Embryonic facial prominence (tissue), 1 donor: Measurements from ENCODE around the gene DBNDD1.
"Not testable (repeated sequence)": the region's sequence is repeated elsewhere in the genome, so short reads cannot be mapped to it uniquely, and the experiment has no call there.

ENCODE experiments used
- DNase-seq: peaks from one replicate; pipeline ENCODE4 v3.0.0-alpha.2; 2016; ENCODE audit errors: extremely low spot score

The DBNDD1 gene

GRCh38 chr16:90011508-90011819 is 7.8 kb downstream of the DBNDD1 start:
- no peak for DNase-seq

GRCh38 chr16:90010676-90011507 is 8.4 kb downstream of the DBNDD1 start:
- DNase-seq = no peak

- DNase-seq = no peak
Measured at GRCh38 chr16:90009172-90009899, 9.9 kb downstream of the DBNDD1 start.

GRCh38 chr16:90008708-90009145 is 10.5 kb downstream of the DBNDD1 start:
- no peak for DNase-seq

GRCh38 chr16:90007635-90008234 is 11.5 kb downstream of the DBNDD1 start:
- DNase-seq = not testable (repeated sequence)

- no peak for DNase-seq
Measured at GRCh38 chr16:90007015-90007414, 12.2 kb downstream of the DBNDD1 start.

GRCh38 chr16:90005956-90006663 is 13.1 kb downstream of the DBNDD1 start:
- DNase-seq = no peak

- DNase-seq = no peak
Measured at GRCh38 chr16:90004577-90004976, 14.7 kb downstream of the DBNDD1 start.

GRCh38 chr16:90002759-90003158 is 16.5 kb downstream of the DBNDD1 start:
- no peak for DNase-seq

GRCh38 chr16:90001761-90002503 is 17.3 kb downstream of the DBNDD1 start:
- DNase-seq = no peak

GRCh38 chr16:90000733-90001427 is 18.4 kb downstream of the DBNDD1 start:
- DNase-seq = no peak

GRCh38 chr16:89999831-90000574 is 19.3 kb downstream of the DBNDD1 start:
- no peak for DNase-seq

- no peak for DNase-seq
Measured at GRCh38 chr16:89996178-89996489, 23.1 kb downstream of the DBNDD1 start.

- DNase-seq = not testable (repeated sequence)
Measured at GRCh38 chr16:89995475-89996177, 23.6 kb downstream of the DBNDD1 start.

- not testable (repeated sequence) for DNase-seq
Measured at GRCh38 chr16:89994721-89995474, 24.4 kb downstream of the DBNDD1 start.

- no peak for DNase-seq
Measured at GRCh38 chr16:89994389-89994720, 24.9 kb downstream of the DBNDD1 start.

GRCh38 chr16:89993971-89994370 is 25.3 kb downstream of the DBNDD1 start:
- DNase-seq = no peak

GRCh38 chr16:89993377-89993776 is 25.9 kb downstream of the DBNDD1 start:
- no peak for DNase-seq

- no peak for DNase-seq
Measured at GRCh38 chr16:89990799-89991198, 28.5 kb downstream of the DBNDD1 start.
